ENCODE data around the gene RTN4RL1.

- TF ChIP-seq CTCF (IDR thresholded peaks at IDR 0.05 in 8 of 11, conservative IDR thresholded peaks at IDR 0.05 in 3 of 11) (no peak), POLR2A (IDR thresholded peaks at IDR 0.05) (no peak), POLR2AphosphoS5 (IDR thresholded peaks at IDR 0.05) (no peak)
Observed at GRCh38 chr17:1899403-1900000, 125.6 kb downstream of the RTN4RL1 start.

Data from spleen (tissue), 7 donors.